NCI-H2196 treated with DMSO at 0.1 percent for 48 hours (cell line): ENCODE data around the gene LMNTD1.
"Not testable (repeated sequence)": the region's sequence is repeated elsewhere in the genome, so short reads cannot be mapped to it uniquely, and the experiment has no call there.

Experiments used
- DNase-seq: peaks from one replicate; lab custom pipeline; 2025; ENCODE audit not compliant: unreplicated experiment; lab: John Stamatoyannopoulos, UW

LMNTD1 gene, protein sequence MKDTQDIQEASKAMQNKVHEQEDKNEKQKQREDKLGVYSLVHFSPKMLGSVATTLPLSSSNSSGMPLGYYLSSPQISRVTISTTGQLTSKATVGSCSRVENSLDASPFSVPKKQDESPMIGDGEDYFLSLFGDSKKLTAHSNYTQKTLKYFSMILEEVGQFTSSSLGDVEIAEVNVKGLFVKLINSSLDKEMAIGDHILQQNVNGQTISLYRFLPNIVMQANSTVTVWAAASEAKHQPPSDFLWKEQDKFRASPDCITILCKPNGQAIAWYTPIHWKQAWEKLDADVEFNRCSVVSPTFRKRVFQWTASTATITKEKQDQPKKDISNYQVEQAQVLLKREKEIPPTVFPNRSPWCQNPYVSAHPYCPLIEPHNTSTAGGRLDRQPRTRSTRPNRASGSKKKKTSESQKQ

DNA sequence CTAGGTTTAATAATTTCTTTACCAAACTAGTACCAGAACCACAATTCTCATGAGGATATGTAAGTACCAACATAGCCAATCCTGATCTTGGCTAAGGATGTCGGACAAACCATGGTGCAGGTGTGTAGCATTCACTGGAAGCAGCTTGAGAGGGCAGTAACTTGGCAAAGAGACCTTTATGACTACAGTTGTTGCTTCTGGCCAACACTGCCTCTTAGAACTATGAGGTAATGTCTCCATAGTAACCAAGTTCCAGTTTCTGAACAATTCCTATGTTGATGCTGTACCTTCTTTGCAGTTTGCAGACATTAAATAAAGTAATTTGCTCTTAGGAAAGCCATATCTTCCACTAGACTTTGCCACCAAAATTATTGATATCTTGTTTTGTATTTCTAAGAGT, at the start of gene LMNTD1:
Gene LMNTD1, minus strand, starts transcription at position 186 of the 400 bp plus-strand sequence. CDS start 324 bp downstream, outside the sequence.
- DNase-seq: no peak

DNA sequence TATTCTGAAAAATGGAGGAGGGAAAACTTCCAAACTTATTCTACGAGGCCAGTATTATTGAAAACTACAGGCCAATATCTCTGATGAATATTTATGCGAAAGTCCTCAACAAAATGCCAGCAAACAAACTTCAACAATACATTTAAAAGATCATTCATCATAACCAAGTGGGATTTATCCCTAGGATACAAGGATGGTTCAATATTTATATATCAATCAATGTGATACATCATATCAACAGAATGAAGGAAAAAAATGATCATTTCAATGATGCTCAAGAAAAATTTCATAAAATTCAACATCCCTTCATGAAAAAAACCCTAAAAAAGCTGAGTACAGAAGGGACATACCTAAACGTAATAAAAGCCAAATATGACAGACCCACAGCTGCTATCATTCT, 45.9 kb upstream of the LMNTD1 start:
- no peak for DNase-seq

DNA sequence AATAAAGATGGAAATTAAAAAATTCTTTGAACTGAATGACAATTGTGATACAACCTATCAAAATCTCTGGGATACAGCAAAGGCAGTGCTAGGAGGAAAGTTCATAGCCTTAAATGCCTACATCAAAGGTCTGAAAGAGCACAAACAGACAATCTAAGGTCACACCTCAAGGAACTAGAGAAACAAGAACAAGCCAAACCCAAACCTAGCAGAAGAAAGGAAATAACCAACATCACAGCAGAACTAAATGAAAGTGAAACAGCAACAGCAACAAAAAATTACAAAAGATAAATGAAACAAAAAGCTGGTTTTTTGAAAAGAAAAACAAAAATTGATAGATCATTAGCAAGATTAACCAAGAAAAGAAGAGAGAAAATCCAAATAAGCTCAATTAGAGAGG, 42.4 kb upstream of the LMNTD1 start:
- DNase-seq: not testable (repeated sequence)

DNA sequence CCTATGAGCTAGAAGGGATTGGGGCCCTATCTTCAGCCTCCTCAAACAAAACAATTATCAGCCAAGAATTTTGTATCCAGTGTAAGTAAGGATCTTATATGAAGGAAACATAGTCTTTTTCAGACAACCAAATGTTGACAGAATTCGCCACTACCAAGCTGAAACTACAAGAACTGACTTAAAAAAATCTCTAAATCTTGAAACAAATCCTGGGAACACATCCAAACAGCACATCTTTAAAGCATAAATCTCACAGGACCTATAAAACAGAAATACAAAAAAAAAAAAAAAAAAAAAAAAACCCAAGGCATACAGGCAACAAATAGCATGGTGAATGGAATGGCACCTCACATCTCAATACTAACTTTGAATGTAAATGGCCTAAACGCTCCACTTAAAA, 41.3 kb upstream of the LMNTD1 start:
- DNase-seq: no peak

DNA sequence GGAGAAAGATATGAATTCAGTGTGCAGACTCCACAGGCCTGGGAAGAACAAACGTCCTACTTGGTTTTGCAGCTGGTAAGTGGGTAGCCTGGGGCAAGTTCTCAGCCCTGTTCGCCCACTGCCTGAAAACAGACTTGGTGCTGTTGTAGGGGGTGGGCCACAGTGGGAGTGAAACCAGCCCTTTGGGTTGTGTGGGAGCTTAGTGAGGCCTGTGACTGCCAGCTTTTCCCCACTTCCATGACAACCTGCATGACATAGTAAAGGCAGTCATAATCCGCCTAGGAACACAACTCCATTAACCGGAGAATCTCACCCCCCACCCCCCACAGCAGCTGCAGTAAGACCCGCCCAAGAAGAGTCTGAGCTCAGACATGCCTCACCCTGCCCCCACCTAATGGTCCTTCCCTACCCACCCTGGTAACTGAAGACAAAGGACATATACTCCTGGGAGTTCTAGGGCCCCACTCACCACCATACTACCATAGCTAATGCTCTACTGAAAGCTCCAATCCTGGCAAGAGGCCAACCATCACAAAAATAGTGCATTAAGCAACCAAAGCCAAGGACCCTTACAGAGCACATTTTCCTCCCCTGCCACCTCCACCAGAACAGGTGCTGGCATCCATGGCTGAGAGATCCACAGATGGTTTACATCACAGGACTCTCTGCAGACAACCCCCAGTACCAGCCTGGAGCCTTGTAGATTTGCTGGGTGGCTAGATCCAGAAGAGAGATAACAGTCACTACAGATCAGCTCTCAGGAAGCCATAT, 39.8 kb upstream of the LMNTD1 start:
- DNase-seq: no peak

DNA sequence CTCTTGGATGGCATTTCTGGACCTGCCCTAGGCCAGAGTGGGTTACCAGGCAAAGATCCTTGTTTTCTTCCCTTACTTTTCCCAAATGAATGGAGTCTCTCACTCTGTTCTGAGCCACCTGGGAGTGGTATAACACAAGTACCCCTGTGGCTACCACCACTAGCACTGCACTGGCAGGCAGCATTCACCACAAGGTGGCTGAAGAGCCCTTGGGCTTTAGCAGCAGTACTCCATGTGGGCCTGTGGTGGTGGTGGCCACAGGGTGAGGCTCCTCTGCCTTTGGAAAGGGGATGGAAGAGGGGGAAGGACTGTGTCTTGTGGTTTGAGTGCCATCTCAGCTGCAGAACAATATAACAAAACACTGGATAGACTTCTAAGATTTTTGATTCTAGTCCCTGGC, 38.1 kb upstream of the LMNTD1 start:
- no peak for DNase-seq

DNA sequence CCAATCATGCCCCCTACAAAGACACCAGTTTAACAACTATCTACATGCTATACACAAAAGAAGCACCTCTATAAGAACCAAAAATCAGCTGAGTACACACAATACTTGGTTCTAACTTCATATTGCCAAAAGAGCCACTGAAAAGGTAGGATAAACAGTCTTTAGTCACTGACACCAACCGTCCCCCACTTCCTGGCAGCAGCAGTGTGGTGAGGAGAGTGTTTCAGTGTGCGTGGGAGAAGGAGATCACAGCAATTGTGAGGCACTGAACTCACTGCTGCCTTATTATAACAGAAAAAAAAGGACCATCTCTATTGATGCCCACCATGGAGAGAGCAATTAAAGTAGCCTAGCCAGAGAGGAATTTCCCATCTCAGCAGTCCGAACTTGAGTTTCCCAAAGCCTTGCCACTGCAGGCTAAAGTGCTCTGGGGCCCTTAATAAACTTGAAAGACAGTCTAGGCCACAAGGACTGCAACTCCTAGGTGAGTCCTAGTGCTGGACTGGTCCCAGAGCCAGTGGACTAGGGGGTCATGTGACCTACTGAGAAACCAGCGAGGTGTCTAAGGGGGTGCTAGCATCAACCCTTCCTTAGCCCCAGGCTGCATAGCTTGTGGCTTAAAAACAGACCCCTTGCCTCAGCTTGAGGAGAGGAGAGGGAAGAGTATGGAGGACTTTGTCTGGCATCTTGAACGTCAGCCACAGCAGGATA, 37.1 kb upstream of the LMNTD1 start:
- no peak for DNase-seq

DNA sequence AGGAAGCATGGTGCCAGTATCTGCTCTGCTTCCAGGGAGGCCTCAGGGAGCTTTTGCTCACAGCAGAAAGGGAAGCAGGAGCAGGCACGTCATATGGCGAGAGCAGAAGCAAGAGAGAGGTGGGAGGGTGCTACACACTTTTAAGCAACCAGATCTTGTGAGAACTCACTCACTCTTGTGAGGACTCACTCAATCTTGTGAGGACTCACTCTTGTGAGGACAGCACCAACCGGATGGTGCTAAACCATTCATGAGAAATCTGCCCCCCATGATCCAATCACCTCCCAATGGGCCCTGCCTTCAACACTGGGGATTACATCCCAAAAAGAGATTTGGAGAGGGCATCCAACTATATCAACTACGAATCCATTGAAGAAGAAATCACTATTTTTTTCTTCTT, 34.3 kb upstream of the LMNTD1 start:
- no peak for DNase-seq

DNA sequence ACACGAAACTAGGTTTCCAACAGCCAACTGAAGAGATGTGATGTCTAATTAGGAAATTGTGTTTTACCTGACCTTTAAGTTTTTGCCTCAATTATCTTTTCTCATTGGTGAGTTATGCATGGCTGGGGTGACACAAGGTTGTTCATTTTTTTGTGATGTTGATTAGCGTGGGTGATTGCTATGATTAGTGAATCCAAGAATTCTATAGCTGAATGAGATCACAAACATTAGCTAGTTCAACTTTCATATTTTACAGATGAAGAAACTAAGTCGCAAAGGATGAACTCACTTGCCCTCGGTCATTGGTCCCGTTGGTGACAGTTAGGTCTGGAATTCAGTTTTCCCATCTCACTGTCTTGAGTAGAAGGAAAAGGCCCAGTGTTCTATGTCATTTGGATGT, 32.6 kb upstream of the LMNTD1 start:
- DNase-seq: no peak

DNA sequence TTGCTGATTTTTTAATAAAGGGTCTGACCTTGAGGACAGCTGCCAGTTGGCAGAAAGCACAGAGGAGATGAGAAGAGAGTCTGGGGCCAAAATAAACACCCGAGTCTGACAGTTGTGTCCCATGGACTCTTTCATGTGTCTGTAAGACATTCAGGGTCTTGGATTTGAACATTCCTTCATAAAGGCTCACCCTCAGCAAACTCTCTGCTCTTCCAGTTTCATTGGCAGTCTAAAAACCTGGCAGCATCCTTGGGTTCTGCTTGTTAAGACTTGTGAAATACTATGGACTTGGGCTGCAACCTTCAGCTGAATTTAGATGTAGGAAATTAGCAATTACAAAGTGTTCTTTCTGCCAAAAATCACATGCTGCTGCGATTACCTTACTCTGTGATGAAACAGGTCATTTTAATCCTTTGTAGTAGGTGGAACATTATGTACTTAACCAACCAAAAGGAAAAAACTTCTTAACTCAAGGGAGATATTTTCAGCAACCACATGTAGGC, 32.0 kb upstream of the LMNTD1 start:
- no peak for DNase-seq

DNA sequence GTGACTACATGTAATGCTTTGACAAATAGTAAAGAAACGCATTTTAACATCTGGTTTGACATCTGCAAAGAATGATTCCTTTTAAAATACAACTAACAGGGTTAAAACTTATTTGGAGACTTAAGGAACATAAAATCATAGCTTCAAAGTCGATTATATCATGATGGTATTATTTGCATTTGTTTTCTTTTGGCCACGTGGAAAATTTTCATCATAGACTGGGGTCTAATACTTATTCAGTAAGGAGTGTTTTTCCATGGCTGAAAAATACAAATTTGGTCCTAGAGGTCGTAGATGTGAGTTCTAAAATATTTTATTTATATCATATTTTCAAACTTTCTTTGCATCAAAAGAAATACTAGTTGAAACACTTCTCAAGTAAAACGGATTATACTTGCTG, 31.5 kb upstream of the LMNTD1 start:
- DNase-seq: no peak

DNA sequence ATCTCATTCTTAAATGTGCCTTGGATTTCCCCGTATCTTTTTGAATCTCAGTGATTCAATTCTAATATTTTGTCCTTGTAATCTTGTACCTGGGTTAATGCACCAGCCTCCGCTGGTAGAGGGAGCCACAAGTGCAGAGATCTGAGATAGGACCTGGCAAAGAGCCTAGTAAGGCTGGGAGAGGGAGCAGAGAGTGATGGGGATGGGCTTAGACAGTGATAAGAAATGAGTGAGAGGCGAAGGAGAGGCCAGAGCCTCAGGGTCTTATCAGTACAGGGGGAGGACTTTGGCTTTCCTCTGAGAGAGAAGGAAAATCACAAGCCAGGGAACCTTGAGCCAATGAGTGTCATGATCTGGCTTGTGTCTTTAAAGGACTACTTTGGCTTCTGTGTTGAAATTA, 30.5 kb upstream of the LMNTD1 start:
- DNase-seq: no peak

DNA sequence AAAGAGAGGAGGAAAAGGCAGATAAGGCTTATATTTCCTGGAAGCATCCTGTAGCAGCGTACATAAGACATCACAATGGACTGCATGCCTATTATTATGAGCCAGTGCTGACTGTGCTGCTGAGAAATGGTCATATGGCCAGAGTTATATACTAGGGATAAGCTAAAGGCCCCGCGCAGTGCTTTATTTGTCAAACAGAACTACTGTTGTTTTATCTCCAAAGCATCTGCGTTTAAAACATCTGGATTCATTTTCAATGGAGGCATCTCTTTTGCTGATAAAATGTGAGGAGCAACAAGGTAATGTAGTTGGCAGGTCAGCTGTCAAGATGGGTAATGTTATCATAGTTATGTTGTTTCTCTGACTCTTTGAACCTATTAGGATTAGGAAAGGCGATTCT, 28.0 kb upstream of the LMNTD1 start:
- DNase-seq: no peak

DNA sequence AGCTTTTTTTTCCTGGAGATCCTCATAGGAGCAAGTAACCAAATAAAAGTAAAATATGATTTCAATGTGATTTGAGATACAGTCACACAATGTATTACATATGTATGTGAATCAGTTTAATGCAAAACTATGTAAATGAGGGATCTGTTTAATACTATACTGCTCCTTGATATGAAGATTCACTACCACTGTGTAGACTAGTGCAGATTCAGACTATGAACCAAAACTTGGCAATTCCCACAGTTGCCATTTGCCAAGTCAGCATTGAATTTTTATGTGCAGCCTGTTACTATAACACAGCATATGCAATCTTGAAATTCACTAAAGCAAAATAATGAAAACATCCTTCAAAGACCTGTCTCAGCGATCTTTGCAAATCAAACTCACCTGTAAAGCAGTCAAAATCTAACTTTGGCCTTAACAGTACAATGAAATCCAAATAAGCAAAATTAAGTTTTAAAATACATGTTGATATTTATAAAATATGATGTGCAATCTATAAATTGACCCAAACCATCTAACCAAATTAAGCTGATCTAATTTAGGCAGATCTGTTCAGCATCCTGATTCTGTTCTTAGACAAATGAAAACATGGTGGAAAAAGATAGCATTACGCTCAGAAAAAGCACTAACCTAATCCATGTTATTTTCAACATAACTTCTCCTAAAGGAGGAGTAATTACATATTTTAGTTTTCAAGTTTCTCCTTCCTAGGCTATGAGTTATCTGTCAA, 25.5 kb upstream of the LMNTD1 start:
- no peak for DNase-seq

DNA sequence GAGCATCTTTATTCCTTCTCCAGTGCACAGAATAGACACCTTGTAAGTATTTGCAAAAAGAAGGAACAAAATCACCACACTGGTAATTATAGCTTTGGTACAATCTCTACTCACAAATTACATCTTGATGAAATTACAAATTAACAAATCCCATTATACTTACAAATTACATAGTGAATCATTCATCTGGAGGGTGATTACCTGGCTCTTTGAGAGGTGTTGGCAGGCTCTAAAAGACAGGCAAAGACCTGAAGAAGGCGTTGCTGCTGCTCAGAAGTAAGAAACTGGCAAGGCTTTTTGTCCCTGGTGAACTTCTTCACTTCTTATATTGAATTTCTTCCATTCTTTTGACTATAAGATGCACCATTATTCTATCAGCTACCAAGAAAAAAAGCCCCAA, 21.7 kb upstream of the LMNTD1 start:
- DNase-seq: no peak

DNA sequence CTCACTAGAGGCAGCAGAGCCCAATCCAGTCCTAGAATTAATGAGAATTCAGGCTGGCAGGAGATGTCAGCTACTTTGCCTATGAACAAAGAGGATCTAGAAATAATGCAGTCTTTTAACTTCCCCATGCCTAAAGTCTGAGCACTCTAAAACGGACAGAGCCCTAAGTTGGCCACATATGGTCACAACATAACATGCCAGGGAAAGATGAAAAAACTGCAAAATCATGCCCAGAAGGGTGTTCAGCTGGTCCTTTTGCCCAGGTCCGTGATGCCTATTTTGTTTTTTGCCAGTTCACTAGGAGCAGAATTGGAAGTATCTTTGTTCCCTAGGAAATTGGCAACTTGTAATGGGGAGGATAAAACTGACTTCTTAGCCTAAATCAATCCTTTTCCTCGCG, 20.3 kb upstream of the LMNTD1 start:
- DNase-seq: no peak

DNA sequence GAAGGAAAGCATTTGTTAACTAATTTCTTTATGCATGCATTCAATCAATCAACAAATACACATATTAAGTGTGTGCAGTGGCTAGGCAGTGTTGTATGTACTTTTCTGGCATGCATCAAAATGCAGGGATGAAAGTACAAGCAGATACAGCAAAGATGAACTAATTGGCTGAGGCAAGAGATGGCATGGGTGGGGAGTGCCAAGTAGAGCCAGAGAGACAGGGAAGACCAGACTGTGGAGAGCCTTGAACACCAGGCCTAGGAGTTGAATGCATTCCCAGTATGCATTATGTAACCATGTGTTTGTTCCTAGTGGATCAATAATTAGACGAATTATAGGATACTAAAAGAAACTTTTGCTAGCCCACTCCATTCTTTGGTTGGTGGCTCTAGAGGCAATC, 17.3 kb upstream of the LMNTD1 start:
- no peak for DNase-seq

DNA sequence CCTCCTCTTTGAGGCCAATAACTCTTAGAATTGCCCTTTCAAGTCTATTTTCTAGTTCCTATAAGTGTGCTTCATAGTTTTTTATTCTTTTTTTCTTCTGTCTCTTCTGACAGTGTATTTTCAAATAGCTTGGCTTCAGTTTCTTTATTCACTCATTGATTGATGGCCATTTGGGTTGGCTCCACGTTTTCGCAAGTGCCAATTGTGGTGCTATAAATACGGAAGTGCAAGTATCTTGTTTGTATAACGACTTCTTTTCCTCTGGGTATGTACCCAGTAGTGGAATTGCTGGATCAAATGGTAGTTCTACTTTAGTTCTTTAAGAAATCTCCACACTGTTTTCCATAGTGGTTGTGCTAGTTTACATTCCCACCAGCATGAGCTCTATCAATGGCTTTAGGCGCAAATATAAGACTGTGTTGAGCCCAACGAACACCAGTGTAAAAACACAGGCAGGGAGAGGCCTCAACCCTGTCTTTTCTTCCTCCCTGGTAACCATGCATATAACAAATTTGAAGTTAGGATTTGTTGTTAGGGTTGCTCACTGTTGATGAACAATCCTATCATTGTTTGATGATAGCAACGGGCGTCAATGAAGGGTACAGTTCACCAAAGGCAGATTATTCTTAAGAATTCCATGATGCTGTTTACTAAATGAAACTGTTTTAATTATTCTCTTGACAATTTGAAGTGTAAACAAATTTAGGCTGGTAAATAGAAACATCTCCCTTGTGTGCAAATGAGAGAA, 13.3 kb upstream of the LMNTD1 start:
- DNase-seq: no peak

DNA sequence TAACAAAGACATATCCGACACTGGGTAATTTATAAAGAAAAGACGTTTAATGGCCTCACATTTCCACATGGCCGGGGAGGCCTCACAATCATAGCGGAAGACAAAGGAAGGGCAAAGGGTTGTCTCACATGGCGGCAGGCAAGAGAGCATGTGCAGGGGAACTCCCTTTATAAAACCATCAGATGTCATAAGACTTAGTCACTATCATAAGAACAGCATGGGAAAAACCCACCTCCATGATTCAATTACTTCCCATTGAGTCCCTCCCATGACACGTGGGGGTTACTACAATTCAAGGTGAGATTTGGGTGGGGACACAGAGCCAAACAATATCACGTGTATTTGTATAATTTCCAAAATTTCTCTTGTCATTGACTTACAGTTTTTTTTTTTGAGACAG, 5.5 kb upstream of the LMNTD1 start:
- DNase-seq: no peak

DNA sequence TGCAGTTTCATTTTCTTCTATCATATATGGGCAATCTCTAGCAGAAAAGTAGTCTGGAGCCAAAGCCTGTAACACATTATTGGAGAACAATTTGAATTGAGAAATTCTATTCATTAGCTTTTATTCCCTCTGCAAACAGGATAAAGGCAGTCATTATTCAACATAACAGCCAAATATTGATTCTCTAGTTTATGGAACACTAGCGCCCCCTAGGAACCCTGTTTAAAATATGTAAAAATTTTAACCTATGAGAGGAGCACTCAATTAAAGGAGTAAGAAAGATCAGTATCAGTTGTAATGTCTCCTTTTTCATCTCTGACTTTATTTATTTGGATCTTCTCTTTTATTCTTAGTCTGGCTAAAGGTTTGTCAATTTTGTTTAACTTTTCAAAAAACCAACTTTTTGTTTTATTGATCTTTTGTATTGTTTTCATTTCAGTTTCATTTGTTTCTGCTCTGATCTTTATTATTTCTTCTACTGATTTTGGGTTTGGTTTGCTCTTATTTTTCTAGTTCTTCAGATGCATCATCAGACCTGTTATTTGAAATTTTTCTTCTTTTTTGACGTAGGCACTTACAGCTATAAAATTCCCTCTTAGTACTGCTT, 4.8 kb upstream of the LMNTD1 start:
- no peak for DNase-seq
